Measurements from ENCODE around the gene TPCN1. TPM values are rescaled to one million over a fixed set of nuclear protein-coding genes. Genes with fewer than 3 reads are reported as not detected.

Gene TPCN1
- total RNA-seq, 6 experiments from 2014 or later, result 18.0 to 34.6 (median 28.3) TPM

DNA sequence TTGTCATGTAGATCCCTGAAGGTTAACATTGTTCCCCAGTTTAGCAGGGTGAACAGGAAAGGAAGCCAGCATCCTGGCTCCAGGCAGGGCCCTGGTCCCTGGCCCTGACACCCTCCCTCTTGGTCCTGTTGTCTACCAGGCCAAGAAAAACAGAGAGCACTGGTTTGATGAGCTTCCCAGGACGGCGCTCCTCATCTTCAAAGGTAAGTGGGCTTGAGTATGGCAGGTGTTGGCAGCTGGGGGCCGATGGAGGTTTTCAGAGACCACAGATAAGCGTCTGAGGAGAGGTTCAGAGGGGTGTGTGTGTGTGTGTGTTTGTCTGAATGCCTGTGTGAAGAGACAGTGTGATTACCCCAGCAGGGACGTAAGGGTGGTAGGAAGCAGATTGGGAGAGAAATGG is 57.4 kb downstream of the TPCN1 start:
- Histone ChIP-seq H3K27ac (no peak overlapping the region), H3K36me3 (peaks cover 0 to 72% (median 20%) of the 10 kb centered on the region in 4 donors), H3K4me1 (no peaks in the 10 kb centered on the region), H3K27me3 (no peaks in the 10 kb centered on the region), H3K9me3 (no peaks in the 10 kb centered on the region), H3K4me3 (no peak overlapping the region)
- intact Hi-C loops (cut with DNase I), result no loop called here
- ATAC-seq, result peak in 1 of 4 donors; percentile 9
- peak in 1 of 3 donors; percentile 3 for DNase-seq
- 92% methylated on average over 5 of the region's 5 CpGs for WGBS (ENCODE audit: insufficient coverage, low coverage, low lambda C conversion rate, missing lambda C conversion rate)
- TF ChIP-seq POLR2A (IDR thresholded peaks at IDR 0.05), result no peak
- no peak for TF ChIP-seq CTCF (IDR thresholded peaks at IDR 0.05)

DNA sequence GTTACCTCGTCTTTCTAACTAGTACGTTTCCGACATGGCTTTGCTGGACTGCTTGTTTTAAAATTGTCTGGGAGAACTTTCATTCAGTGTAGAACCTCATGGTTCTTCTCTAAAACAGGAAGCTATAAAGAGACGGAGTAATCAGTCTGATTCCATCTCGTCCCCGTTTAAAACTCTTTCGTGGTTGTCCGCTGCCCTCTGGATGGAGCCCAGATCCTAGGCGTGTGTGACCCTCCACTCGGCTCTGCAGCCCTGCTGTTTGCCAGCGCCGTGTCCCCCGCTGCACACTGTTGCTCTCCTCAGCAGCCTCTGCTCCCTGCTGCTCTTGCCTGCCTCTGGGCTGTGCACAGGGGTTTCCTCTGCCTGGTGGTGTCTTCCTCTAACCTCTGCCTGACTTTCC is 63.5 kb downstream of the TPCN1 start:
- Histone ChIP-seq H3K27ac (no peak overlapping the region), H3K27me3 (no peaks in the 10 kb centered on the region), H3K9me3 (no peaks in the 10 kb centered on the region), H3K4me1 (no peaks in the 10 kb centered on the region), H3K36me3 (peaks cover 0 to 77% (median 21%) of the 10 kb centered on the region in 4 donors), H3K4me3 (no peak overlapping the region)
- intact Hi-C loops (cut with DNase I), result no loop called here
- 85% methylated on average over 11 of the region's 13 CpGs for WGBS (ENCODE audit: insufficient coverage, low coverage, low lambda C conversion rate, missing lambda C conversion rate)
- TF ChIP-seq POLR2A (IDR thresholded peaks at IDR 0.05) (no peak), CTCF (IDR thresholded peaks at IDR 0.05) (no peak)
- DNase-seq, result no peak
- ATAC-seq, result no peak

DNA sequence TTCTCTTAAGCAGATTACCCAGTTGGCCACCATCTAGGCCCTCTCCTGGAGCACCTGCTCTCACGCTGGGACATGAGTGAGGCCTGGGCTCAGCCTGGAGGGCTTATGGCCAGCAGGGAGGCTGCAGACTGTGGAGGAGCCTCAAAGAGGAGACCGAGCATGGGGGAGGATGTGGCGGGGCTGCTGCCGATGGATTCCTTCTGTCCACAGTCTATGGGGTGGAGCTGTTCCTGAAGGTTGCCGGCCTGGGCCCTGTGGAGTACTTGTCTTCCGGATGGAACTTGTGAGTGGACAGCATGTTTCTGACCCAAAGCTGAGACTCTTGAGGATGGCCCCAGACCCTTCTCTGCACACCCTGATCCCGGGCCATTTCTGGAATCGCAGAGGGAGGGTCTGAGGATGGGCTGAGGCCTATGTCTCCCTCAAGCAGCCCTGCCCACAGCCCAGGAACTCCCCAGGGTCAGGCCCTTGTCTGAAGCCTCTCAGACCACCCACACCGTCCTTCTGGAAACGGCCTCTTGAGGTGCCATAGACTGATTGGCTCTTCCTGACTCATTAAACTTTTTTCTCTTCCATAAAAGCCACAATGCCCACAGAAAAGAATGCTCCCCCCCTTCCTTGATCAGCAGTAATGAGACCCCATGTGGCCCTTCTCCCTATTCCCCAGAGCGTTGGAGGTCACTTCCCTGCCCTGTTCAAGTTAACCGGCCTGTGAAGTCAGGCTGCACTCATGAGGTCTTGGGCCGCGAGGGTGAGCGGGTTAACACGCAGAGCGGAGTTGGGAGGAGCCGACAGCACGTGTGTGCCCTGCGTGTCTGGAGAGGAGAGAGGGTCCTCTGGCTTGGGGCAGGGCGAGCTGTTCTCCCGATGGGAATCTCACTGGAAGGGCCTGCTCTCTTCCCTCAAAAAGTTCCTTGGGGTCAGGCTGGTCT is 64.7 kb downstream of the TPCN1 start:
- Histone ChIP-seq H3K4me3 (no peak overlapping the region), H3K36me3 (peaks cover 0 to 79% (median 21%) of the 10 kb centered on the region in 4 donors), H3K27ac (no peak overlapping the region), H3K9me3 (no peaks in the 10 kb centered on the region), H3K27me3 (no peaks in the 10 kb centered on the region), H3K4me1 (no peaks in the 10 kb centered on the region)
- WGBS (ENCODE audit: insufficient coverage, low coverage, low lambda C conversion rate, missing lambda C conversion rate), result 93% methylated on average over 4 of the region's 22 CpGs
- intact Hi-C loops (cut with DNase I), result no loop called here
- DNase-seq (no peak), ATAC-seq (no peak)
- TF ChIP-seq CTCF (IDR thresholded peaks at IDR 0.05) (no peak), POLR2A (IDR thresholded peaks at IDR 0.05) (no peak)

DNA sequence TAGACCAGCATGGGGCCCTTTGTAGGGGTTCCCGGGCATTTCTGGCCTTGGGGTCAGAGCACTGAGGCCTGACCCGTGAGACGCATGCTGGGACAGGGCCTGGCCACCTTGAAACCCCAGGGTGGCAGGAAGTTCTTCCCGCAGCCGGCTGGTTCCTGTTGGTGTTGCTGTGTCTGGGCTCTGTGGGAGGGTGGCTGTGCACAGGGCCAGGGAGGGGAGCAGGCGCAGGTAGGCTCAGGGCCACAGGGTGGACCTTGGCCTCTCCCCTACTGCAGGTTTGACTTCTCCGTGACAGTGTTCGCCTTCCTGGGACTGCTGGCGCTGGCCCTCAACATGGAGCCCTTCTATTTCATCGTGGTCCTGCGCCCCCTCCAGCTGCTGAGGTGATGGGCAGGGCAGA is 65.4 kb downstream of the TPCN1 start:
- no peaks in the 10 kb centered on the region for H3K9me3 ChIP-seq
- no peaks in the 10 kb centered on the region for H3K27me3 ChIP-seq
- no peaks in the 10 kb centered on the region for H3K4me1 ChIP-seq
- no CpG with 5 or more reads among the region's 11 CpGs for WGBS (ENCODE audit: insufficient coverage, low coverage, low lambda C conversion rate, missing lambda C conversion rate)
- H3K36me3 ChIP-seq, result peaks cover 0 to 82% (median 21%) of the 10 kb centered on the region in 4 donors
- no peak for TF ChIP-seq CTCF (IDR thresholded peaks at IDR 0.05)
- no peak for TF ChIP-seq POLR2A (IDR thresholded peaks at IDR 0.05)
- ATAC-seq, result no peak
- no peak for DNase-seq
- H3K4me3 ChIP-seq, result no peak overlapping the region
- intact Hi-C loops (cut with DNase I), result no loop called here
- H3K27ac ChIP-seq, result no peak overlapping the region
